PFSK-1 (cell line): Measurements from ENCODE around the gene USP51.

ENCODE experiments used
- FOXP2 ChIP-seq: optimal IDR thresholded peaks from 2 replicates; pipeline ENCODE3; 2011; ENCODE audit warnings: borderline replicate concordance, control low read depth, inconsistent platforms; ENCODE audit not compliant: insufficient read depth; ENCODE audit errors: extremely low read length, extremely low read depth
- POLR2AphosphoS5 ChIP-seq: IDR thresholded peaks from 2 replicates; pipeline ENCODE4 v1.6.1; 2012; ENCODE audit warnings: low read depth, mild to moderate bottlenecking, control low read depth, low read length, moderate library complexity
- SIN3A ChIP-seq: IDR thresholded peaks from 2 replicates; pipeline ENCODE4 v1.6.1; 2012; ENCODE audit warnings: mild to moderate bottlenecking, low read length, moderate library complexity, borderline replicate concordance; ENCODE audit not compliant: insufficient read depth
- TAF1 ChIP-seq: IDR thresholded peaks from 2 replicates; pipeline ENCODE4 v1.6.1; 2012; ENCODE audit warnings: low read length, control low read depth, borderline replicate concordance; ENCODE audit not compliant: insufficient read depth
- TF ChIP-seq, protein P1 (sequence below), 2 experiments: IDR thresholded peaks; 2 replicates each; pipeline versions ENCODE4 v1.6.1 to v1.8.0; 2011 to 2012; ENCODE audit warnings: low read depth in 2 of 2, low read length in 2 of 2, control low read depth in 1 of 2, inconsistent platforms in 1 of 2, mild to moderate bottlenecking in 1 of 2, moderate library complexity in 1 of 2; ENCODE audit not compliant: insufficient read depth in 1 of 2

DNA sequence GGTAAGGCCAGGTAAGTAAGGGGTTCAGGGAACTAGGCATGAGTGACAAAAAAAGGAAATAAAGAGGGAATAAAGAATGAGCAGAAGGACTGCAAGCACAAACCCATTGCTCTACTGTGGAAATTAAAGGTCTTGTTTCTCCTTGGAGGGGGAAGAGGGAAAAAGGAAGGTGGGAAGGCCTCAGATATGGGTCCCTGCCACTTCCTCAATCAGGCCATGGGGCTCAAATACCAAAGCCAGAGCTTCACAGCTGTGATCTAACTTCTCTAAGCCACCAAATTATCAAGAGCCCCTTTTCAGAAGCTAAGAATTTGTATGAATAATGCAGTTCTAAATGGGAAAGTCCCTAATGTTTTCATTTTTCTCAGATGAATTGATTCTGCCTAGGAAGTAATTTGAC lies 4.7 kb downstream of the USP51 start:
- TF ChIP-seq POLR2AphosphoS5: no peak
- TF ChIP-seq FOXP2: no peak
- no peak for TF ChIP-seq TAF1
- TF ChIP-seq, protein P1, sequence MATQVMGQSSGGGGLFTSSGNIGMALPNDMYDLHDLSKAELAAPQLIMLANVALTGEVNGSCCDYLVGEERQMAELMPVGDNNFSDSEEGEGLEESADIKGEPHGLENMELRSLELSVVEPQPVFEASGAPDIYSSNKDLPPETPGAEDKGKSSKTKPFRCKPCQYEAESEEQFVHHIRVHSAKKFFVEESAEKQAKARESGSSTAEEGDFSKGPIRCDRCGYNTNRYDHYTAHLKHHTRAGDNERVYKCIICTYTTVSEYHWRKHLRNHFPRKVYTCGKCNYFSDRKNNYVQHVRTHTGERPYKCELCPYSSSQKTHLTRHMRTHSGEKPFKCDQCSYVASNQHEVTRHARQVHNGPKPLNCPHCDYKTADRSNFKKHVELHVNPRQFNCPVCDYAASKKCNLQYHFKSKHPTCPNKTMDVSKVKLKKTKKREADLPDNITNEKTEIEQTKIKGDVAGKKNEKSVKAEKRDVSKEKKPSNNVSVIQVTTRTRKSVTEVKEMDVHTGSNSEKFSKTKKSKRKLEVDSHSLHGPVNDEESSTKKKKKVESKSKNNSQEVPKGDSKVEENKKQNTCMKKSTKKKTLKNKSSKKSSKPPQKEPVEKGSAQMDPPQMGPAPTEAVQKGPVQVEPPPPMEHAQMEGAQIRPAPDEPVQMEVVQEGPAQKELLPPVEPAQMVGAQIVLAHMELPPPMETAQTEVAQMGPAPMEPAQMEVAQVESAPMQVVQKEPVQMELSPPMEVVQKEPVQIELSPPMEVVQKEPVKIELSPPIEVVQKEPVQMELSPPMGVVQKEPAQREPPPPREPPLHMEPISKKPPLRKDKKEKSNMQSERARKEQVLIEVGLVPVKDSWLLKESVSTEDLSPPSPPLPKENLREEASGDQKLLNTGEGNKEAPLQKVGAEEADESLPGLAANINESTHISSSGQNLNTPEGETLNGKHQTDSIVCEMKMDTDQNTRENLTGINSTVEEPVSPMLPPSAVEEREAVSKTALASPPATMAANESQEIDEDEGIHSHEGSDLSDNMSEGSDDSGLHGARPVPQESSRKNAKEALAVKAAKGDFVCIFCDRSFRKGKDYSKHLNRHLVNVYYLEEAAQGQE (IDR thresholded peaks at IDR 0.05; ENCODE audit: insufficient read depth in 1 of 2, low read depth in 2 of 2, low read length in 2 of 2): no peak
- TF ChIP-seq SIN3A: no peak
